Stimulated activated CD4-positive, alpha-beta T cell treated with anti-CD3 and anti-CD28 coated beads, TNF-alpha, amount 100 ng/mL, for 1 hour (primary cell): ENCODE results near the gene NRF1.
"Not testable (repeated sequence)": the region's sequence is repeated elsewhere in the genome, so short reads cannot be mapped to it uniquely, and the experiment has no call there.

Source experiments
- DNase-seq, 3 donors: peaks; one replicate each; pipeline ENCODE4 v3.0.0-alpha.2; 2020; ENCODE audit warnings: low read depth in 3 of 3, low spot score in 1 of 3

Gene NRF1

DNA sequence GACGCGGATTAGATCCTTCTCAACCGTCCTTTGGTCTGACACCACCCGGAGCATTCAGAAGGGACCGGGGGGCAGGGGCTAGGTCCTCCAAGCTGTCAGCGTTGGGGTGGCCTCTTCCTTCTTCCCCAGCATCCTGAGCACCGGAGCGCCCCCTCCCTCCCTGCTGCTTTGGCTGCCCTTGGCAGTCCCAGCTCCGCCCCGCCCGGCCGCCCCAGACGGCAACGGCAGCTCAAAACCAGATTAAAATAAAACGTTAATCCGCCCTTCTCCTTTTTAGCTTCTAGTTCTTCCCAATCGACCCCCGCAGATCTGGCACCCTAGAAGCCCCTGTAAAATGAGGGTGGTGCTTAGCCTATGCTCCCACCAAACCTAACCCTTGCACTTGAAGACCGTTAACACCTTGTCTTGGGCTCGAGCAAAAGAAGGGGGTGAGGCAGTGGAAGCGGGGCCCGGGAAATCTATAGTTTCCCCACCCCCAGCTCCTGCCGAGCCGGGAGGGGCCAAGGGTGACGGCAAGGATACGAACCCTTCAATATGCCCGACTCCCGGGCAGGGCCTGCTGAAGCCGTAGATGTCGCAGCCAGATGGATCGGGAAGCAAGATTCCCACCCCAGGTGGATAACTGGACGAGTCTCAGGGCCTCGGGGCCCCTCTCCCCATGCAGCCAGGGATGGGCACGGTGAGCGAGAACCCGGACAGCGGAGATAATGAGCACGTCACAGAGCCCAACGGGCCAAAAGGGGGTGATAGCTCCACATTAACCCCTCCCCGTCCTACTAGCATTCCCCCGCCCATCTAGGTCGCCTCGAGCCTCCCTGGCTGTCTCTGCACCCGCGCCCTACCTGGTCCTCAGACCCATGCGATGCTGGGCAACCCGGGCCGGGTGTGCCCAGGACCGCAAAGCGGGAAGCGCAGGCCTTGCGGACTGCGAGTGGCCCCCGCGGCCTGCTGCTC, 169.7 kb downstream of the NRF1 start:
- no peak for DNase-seq

DNA sequence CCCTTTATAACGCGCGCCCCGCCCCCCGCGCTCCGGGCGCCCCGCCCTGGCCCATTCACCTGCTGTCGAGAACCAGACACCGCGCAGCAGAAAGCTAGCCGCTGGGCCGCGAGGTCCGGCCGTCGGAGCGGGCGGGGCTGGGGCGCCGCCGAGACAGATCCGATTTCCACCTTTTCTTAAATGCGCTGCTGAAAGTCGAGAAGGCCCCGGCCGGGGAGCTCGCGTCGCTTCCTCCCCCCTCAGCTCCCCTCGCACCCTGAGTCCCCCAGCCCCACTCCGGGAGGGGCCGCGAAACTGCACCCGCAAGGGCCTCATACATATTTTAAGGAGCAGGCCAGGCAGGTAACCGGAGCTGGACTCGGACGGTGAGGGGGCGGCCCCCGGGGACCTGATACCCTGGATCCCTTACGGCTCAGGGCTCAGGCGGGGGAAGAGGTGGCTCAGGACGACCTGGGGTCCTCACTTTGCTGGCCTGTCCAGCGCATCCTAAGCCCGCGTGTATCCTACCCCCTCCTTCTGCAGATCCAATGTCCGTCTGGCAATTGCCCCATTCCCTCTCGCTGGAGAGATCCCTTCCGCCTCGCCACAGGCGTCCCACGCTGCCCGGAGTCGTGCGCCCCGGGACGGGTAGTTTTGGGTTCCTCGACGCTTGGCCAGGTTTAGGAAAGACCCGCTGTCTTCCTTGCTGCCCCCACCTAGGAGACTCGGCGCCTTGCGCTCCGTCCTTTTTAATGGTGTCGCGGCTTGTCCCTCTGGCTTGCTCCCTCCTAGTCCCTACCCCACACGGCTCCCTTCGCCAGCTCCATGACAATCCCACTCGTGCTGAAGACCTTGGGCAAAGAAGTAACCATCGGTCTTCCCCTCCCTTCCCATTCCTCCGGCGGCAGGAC, 170.7 kb downstream of the NRF1 start:
- DNase-seq: no peak

DNA sequence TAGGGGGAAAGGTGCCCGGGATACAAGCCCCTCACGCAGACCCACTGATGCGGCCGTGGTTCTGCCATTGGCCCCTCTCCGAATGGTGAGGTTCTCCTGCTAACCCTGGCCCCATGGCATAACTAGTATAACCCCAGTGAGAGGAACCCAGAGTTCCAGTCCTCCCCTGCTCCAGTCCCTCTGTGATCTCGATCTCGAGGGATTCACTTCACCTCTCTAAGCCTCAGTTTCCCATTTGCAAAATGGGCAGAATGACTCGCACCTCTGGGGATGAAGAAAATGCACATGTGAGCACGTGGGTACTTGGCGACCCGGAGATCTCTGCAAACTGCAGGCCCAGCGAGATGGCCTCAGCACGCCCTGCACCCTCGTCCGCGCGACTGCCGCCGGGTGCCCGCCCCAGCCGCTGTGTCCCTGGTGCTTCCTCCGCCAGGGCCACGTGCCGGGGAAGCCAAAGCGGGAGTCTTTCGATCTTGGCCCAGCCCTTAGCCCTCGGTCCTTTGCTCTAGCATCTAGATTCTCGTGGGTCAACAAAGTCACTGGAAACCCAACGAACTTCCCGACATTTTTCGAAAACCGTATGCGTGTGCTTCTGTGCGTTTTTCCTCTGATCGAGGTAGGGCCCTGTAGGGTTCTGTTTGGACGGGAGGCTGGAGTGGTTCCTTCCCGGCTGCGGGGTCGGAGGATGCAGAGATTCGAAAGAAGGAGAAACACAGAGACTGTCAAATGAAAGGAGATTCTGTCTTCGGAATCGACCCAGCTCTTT, 171.5 kb downstream of the NRF1 start:
- no peak for DNase-seq

DNA sequence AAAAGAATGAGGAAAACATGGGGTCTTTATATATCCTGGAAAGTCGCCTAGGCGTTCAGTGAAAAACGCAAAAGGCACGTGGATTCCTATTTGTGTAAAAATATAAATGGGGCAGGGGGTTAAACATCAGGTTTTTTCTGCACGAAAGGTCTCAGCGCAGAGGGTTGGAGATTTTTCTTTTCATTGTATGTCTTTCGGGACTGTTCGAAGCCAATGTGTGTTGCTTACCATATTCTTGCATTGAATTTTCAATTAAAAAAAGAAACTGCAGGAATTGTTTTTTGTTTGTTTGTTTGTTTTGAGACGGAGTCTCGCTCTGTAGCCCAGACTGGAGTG, 172.0 kb downstream of the NRF1 start:
- DNase-seq: no peak

DNA sequence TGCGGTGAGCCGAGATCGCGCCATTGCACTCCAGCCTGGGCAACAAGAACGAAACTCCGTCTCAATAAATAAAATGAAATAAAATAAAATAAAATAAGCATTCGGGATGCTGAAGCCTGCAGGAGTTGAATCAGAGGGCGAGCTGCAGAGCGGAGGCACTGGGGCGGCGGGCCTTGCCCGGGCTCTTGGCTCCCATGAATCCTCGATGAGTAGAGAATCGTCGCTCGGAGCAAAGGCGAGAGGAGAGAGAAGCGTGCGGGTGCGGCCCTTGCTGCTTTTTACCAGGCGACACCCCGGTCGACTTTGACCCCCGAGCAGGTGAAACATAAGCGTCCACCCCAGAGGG, 172.9 kb downstream of the NRF1 start:
- DNase-seq: no peak

DNA sequence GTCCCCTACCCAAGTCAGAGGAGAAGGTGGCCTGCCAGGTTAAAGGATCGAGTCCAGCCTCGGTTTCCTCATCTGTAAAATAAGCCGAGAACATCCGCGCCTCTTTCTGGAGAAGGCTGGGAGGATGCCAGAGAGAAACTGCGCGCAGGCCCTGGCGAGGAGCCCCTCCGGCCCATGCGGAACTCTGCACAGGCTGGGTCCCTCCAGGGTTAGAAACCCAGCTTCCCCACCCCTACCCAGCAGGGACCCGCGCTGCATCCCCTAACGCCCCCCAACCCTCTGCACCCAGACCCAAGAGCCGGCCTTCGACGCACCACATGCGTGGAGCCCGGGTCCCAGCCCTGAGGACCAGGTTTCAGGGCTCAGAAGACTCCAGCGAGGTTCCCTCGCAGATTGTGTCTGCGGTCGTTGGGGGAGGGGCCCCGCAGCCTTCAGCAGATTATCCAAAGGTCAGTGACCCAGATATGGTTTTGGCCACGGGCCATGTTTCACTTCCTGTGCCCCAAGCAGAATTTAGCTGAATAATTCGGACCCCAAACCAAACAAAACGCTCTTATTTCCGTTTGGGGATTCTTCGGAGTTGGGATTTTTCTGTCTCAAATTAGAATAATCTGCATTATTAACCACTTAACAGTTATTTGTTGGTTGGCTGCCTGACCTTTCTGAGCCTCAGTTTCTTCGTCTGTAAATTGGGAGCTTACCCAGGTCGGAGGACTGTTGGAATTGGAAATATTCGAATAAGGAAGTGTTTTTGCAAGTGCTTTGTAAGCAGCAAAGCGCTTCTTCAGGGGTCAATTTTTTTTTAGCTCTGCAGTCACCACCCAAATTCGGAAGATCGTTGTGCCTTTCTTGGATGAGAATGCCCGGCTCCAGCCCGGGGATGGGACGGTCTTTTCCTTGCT, 173.5 kb downstream of the NRF1 start:
- DNase-seq: no peak

DNA sequence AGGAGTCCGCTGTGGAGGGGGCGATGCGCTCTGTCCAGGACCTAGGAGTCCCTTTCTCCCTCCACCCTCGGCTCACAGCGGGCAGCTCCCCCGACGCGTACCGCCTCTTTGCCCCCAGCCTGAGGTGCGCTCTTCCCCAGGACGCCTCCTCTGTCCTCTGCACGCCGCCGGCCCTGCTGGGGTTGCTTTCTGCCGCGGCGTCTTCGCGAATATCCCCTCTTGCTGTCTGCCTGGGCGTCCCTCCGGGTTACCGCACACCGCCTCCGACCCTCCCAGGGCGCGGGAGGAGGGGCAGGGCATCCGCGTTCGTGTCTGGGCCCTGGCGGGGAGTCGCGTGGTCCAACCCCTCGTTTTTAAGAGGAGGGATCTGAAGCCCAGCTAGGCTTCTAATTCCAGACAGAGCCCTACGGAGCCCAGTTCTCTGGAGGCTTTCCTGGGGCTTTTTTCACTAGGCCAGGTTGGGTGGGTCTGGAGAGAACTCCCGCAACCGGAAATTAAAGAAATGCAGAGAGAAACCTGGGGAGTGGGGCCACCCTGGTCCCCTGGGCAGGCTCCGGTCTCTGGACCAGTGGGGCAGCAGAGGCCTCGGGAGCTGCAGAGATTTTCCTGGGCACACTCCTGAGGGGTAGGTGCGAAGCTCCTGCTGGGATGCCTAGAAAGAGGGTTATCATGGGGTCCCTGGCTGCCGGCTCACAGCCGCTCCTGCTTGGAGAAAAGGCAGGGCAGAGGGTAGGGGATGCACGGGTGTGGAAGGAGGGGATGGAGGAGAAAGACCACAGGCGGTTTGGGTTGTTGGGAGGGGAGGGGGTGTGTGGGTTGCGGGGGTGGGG, 174.4 kb downstream of the NRF1 start:
- DNase-seq: no peak

DNA sequence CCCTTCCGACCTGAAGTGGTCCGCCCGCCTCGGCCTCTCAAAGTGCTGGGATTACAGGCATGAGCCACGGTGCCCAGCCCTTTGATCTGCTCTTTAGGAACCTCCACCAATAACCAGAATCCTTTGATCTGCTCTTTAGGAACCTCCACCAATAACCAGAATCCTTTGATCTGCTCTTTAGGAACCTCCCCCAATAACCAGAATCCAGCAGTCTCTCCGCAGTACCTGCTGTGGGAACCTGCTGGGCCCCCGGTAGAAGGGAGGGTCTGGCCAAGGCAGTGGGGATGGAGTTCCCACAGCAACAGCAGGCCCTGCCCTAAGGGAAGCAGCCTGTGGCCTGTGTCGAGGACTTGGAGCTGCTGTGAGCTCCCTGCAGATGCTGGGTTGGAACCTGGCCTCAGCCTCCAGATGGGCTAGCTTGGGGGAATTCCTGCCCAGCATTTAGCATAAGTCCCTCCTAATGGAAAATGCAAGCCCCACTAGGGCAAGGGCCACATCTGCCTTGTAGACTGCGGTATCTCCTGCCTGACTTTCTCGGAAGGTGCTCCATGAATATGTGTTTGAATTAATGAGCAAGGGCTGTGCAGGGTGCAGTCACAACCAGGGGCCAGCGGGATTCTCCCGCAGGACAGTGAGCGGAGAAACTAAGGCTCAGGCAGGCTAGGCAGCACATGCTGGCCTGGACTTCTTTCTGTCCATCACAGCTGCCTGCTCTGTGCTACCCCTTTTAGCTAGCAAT, 175.5 kb downstream of the NRF1 start:
- no peak for DNase-seq

DNA sequence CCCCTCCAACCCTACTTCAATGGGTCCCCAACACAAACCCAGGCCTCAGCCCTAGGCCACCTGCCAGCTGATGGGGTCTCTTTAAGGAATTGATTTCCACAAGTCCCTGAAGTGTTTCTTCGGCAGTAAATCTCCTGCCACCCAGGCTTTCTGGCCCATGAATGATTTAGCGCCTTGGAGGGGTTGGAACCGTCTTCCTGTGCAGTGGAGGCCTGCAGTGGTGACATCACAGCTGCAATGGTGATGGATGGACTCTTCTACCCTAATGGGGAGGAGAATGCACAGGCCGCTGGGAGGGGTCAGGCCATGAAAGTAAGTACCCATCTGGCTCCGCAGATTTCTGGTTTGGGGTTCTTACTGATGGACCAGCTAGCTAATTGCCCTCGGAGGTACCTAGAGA, 177.5 kb downstream of the NRF1 start:
- no peak for DNase-seq

DNA sequence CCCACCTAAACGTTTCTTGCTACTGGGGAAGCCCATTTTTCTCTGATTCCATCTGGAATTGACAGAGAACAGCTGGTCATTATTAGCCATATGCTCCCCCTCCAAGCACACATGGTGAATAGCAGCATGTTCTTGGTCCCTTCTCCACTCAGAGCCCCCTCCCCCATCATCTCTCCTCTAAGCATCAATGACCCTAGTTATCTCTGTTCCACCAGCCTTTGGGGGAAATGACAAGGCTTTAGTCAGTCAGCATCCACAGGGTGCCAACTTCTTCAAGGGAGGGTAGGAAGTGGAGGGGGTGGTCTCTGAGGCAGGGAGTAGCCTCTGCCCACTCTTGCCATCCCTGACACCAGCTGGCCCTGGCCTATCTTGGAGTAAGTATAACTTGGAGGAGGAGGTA, 178.1 kb downstream of the NRF1 start:
- DNase-seq: no peak

DNA sequence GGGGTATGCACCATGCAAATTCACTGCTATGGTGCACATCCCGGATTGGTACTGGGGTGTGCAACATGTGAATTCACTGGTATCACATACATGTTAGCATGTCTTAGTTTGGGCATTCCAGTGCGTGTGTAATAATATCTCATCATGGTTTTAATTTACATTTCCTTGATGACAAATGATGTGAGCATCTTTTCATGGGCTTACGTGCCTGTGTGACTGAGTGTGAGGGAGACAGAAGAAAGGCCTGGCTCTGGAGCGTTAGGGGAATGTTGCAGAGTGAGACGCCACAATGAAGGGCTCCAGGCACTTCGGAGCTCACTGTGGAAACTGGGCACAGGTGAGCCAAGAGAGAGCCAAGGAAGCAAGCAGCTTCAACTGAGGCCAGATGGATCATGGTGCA, 178.6 kb downstream of the NRF1 start:
- no peak for DNase-seq

DNA sequence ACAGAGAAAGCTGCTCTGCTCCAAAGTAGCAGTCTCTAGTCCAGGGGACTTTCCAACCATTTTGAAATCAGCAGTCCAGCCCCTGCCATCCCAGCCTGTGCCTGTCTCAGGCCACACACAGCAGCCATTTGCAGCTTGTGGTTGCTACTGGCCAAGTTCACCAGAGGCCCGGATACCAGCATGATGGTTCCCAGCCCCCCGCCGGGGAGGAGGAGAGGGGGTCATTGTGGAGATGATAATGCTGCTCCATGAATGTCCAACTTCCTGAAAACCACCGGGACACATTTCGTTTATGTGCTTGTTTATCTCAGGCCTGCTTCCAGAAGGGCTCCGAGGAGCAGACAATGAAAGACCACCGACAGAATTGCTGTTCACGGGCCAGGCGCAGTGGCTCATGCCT, 181.2 kb downstream of the NRF1 start:
- no peak for DNase-seq

DNA sequence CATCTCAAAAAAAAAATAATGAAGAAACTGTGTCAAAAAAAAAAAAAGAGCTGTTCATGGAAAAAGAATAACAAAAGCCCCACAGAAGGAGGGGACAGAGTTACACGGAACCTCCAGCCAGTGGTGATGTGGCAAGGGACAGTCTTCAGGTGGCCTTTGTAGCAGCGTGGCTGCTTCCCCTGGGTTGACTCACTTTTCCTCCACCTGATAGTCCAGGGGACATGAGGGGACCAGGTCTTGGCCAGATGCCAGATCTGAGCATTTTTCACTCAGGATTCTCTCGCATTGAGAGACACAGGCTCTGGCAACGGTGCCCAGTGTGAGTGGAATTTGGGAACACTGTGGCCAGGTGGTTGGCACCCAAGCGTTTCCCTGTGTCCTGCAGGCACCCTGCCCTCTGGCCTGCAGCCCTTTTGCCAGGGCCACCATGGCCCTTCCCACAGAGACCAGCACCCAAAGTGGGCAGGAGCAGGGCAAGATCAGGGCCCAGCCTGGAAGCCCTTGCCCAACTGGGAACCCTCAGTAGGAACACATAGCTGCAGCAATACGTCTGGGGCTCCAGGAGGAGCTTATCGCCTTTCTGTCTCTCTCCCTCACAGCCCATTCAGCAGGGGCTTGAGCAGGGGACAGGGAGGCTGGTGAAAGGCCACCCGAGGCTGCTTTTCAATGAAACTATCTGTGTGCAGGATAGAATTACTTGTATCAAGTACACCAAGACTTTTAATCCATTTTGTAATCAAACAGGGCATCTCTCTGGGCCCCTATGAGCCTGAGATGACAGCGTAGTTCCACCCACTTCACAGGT, 182.2 kb downstream of the NRF1 start:
- DNase-seq: no peak

DNA sequence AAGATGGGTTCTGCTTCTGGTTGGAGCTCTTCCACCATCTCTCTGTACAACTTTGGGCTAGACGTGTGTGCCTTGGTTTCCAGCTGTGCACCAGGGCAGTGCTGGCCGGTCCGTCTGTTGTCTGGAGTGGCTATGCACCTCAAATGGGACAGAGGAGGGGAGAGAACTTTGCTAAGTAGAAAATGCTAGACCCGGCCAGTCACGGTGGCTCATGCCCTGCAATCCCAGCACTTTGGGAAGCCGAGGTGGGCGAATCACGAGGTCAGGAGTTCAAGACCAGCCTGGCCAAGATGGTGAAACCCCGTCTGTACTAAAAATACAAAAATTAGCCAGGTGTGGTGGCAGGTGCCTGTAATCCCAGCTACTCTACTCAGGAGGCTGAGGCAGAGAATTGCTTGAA, 182.9 kb downstream of the NRF1 start:
- not testable (repeated sequence) for DNase-seq

DNA sequence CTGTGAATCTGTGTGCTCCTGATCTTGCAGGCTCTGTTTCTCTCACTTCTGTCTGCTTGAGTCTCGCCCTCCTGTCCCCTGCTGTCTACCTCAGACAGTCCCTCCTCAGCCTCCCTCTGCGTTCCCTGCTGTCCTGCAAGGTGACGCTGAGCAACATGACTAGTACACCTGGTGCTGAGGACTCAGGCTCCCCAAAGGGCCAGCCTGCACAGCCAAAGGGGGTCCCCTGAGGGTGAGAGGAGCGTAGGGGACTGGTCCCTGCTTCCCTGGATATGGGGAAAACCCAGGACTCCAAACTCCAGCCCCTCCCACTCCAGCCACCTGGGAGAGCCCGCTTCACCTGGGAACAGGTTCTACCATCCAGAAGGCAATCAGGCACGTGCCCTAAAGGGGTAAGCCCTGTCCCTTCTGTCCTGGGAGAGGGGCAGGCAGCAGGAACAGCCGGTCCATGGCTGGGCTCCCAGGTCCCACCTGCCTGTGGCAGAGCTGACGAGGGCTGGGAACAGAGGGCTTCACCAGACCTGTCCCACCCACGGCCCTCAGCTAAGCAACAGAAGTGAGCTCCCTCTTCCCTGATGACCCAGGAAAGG, 184.8 kb downstream of the NRF1 start:
- no peak for DNase-seq

DNA sequence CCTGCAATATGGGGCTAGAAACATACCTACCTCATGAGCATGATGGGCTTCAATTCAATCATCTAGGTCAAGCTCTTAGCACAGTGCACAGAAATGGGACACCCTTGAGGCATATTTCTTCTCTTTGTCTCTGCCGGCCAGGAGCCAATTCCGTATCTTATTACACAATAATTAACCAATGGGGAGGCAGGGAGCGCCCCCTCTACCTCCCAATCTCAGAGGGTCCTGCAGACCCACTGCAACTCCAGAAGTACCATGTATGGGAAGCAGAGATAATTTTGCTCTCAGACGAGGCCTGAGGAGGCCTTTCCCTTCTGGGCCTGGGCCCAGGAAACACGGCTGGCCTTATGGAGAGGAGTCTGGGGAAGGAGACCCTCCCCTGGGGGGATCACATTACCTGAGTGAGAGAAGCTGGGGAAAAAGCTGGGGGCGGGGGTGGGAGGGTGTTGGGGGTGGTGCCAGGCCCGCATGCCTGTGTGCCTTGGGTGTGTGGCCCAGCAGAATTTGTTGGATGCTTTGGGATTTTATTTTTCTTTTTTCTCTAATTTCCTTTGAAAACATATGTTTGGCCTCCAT, 185.8 kb downstream of the NRF1 start:
- no peak for DNase-seq

DNA sequence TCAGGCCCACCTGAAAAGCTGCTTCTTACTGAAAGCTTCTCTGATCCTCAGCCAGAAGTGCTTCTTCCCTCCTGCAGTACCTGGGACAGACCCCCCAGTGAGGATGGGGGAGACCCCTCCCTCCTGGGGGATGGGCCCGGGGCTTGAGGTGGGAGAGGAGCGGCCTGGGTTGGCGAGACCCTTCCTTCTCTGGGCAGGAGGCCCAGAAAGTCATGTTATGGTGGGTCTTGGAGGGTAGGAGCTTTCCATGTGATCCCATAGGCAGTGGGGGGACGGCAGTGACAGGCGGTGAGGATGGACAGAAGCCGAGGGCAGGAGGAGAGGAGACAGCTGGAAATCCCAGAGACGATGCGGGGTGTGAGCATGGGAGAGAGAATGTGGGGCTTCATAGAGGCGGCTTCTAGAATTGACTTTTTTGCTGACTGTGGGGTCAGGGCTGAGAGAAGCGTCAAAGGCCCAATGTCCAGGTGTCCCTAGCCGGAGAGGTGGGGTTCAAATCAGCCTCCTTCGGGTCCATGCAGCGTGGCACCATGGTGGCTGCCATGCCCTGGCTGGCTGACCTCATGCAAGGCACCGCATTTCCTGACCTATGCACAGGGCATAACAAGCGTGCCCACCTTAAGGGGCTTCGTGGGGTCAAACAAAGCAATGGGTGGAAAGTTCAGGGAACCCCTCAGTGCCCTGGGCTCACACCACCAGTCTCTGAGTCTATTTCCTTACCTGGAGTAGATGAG, 187.3 kb downstream of the NRF1 start:
- DNase-seq: no peak
